PFSK-1 (cell line): ENCODE results near the gene MAP1LC3A.

Experiments used
- FOXP2 ChIP-seq: optimal IDR thresholded peaks from 2 replicates; pipeline ENCODE3; 2011; ENCODE audit warnings: borderline replicate concordance, control low read depth, inconsistent platforms; ENCODE audit not compliant: insufficient read depth; ENCODE audit errors: extremely low read length, extremely low read depth
- POLR2AphosphoS5 ChIP-seq: IDR thresholded peaks from 2 replicates; pipeline ENCODE4 v1.6.1; 2012; ENCODE audit warnings: low read depth, mild to moderate bottlenecking, control low read depth, low read length, moderate library complexity
- REST ChIP-seq, 2 experiments: IDR thresholded peaks; 2 replicates each; pipeline versions ENCODE4 v1.6.1 to v1.8.0; 2011 to 2012; ENCODE audit warnings: low read depth in 2 of 2, low read length in 2 of 2, control low read depth in 1 of 2, inconsistent platforms in 1 of 2, mild to moderate bottlenecking in 1 of 2, moderate library complexity in 1 of 2; ENCODE audit not compliant: insufficient read depth in 1 of 2
- SIN3A ChIP-seq: IDR thresholded peaks from 2 replicates; pipeline ENCODE4 v1.6.1; 2012; ENCODE audit warnings: mild to moderate bottlenecking, low read length, moderate library complexity, borderline replicate concordance; ENCODE audit not compliant: insufficient read depth
- TAF1 ChIP-seq: IDR thresholded peaks from 2 replicates; pipeline ENCODE4 v1.6.1; 2012; ENCODE audit warnings: low read length, control low read depth, borderline replicate concordance; ENCODE audit not compliant: insufficient read depth

Gene MAP1LC3A

GRCh38 chr20:34574426-34574825 is 15.9 kb downstream of the MAP1LC3A start:
- TF ChIP-seq REST (IDR thresholded peaks at IDR 0.05; ENCODE audit: insufficient read depth in 1 of 2, low read depth in 2 of 2, low read length in 2 of 2) (no peak), POLR2AphosphoS5 (no peak), SIN3A (no peak), TAF1 (no peak), FOXP2 (no peak)

- TF ChIP-seq SIN3A, result no peak
- no peak for TF ChIP-seq REST (IDR thresholded peaks at IDR 0.05; ENCODE audit: insufficient read depth in 1 of 2, low read depth in 2 of 2, low read length in 2 of 2)
- TF ChIP-seq FOXP2, result no peak
- no peak for TF ChIP-seq TAF1
Observed at GRCh38 chr20:34574861-34575260, 16.3 kb downstream of the MAP1LC3A start.

- TF ChIP-seq FOXP2 (no peak), POLR2AphosphoS5 (no peak), TAF1 (no peak), SIN3A (no peak), REST (IDR thresholded peaks at IDR 0.05; ENCODE audit: insufficient read depth in 1 of 2, low read depth in 2 of 2, low read length in 2 of 2) (no peak)
Observed at GRCh38 chr20:34575271-34575670, 16.8 kb downstream of the MAP1LC3A start.

- TF ChIP-seq POLR2AphosphoS5 (no peak), FOXP2 (no peak), SIN3A (no peak), TAF1 (no peak), REST (IDR thresholded peaks at IDR 0.05; ENCODE audit: insufficient read depth in 1 of 2, low read depth in 2 of 2, low read length in 2 of 2) (no peak)
Observed at GRCh38 chr20:34575756-34576155, 17.2 kb downstream of the MAP1LC3A start.

GRCh38 chr20:34577061-34577460 is 18.5 kb downstream of the MAP1LC3A start:
- TF ChIP-seq REST (IDR thresholded peaks at IDR 0.05; ENCODE audit: insufficient read depth in 1 of 2, low read depth in 2 of 2, low read length in 2 of 2) (no peak), FOXP2 (no peak), POLR2AphosphoS5 (no peak), SIN3A (no peak), TAF1 (no peak)
